NCI-H345 treated with DMSO at 0.1 percent for 48 hours (cell line): Measurements from ENCODE around the gene COMMD1.
"Not testable (repeated sequence)": the region's sequence is repeated elsewhere in the genome, so short reads cannot be mapped to it uniquely, and the experiment has no call there.

Source experiments
- DNase-seq: peaks from one replicate; lab custom pipeline; 2025; ENCODE audit not compliant: unreplicated experiment; lab: John Stamatoyannopoulos, UW

COMMD1 gene

DNA sequence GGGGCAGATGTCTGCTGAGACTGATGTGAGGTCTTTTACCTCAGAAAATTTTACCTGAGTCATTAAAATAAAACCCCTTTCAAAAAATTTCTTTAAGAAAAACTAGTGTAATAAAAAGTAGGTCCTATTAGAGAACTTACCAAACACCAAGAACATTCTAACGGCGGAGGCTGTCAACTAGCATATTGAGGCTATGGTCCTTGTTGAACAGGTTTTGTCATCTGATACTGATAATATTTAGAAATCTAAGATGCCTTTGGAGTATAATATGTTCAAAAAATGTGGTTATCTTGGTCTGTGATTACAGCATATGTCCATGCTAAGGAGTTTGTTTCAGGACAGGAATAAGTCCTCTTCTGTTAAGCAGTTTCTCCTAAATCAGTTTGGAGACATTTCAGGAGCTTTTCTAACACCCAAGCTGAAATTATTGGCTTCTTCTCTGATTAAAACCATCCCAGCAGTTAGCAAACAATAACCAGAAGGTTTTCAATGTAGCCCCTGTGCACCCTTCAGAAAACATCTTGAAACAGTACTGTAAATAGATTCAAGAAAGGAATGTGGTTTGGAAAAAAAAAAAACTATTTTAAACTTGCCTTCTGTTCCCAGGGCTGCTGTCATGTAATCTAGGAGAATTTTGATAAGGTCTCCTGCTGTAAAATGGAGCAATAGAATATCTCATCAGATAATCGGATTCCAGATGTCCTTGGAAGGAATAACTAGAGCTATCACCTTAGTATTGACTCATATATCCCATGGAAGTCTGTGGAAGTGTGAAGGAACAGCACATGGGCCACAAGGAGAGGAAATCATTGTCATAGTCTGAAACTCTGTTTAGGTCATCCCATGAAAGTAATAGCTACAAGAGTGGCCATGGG, 231.7 kb downstream of the COMMD1 start:
- no peak for DNase-seq

DNA sequence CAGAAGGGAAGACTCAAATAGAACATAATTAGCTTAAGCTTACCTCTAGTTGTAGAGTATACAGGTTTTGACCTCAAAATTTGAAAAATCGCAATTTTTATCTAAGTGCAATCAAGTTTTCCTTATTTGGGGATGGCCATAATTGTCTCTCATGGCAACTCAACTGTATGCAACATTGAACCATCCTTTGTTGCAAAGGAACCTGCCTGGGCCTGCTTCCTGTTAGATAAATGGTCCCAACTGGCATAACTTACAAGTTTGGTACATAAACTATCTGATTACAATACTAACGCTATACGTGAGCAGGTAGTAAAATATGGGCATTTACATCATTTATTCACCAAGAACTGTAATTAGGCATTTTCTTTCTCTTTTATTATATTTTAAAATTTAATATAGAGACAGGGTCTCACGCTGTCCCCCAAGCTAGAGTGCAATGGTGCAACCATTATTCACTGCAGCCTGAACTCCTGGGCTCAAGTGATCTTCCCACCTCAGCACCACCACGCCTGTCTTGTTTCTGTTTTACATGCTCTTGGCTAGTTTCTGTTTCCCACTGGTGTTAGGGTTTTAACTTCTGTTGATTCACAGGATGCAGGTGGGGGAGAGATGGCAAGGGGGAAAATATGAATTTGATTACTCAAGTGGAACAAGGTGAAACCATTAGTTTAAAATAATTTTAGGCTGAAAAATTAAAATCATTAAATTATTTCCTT, 235.1 kb downstream of the COMMD1 start:
- DNase-seq, result no peak

DNA sequence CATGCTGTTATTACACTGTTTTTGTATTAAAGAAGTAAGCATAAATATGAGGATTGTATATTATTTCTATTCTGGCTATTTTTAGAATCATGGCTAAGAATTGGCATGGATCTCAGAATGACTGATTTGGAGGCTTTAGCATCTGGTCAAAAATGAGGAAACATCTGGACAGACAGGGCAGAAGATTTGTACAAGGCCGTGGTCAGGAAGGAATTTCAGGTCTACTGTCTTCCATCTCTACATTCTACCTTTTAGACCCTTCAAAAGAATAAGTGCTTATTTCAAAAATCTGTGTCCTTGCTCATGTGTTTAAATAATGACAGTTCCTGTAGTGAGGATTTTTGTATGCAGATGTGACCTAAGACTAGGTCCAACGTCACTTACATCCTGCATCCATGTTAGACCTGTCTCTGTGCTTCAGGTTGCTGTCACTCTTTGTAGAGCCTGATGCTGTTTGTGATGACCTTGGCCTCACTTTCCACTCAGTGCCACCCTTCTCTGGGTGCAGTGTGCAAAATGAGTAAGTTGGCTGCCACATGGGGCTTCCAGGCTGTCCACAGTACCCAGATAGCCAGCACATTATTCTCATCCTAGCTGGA, 235.8 kb downstream of the COMMD1 start:
- DNase-seq, result no peak

DNA sequence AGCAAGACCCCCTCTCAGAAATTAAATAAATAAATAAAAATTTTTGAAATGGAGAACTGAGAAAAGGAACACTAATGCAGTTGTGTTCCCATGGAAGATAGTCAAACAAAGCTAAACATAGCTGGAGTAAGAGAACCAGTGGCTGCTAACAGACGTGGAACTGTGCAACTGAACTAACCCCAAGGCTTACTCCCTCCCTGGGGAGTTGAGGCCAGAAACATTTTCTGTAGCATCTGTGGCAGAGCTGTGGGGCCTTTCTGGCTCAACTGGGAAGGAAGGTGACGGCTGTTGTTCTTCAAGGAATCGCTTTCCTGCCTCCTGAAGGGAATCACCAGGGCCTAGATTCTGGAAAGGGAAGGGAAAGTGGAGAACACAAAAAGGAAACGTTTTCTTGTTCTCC, 236.6 kb downstream of the COMMD1 start:
- no peak for DNase-seq

DNA sequence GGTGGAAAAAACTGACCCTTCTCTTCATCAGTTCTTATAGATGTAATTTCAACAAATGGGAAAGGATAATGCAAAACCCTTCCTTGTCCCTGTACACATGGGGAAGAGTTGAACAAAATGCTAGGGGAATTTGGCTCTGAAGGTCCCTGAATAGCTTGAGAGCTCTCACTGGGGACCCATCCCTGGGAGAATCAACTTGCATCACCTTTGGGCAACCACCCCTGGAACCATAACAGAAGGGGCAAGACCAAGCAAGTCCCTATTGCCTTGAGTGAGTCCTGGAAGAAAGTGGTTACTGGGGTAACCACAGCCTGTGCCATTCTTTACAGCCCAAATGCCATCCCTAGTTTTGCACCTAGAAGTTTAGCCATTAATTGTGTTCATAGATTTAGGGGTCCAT, 238.2 kb downstream of the COMMD1 start:
- no peak for DNase-seq

DNA sequence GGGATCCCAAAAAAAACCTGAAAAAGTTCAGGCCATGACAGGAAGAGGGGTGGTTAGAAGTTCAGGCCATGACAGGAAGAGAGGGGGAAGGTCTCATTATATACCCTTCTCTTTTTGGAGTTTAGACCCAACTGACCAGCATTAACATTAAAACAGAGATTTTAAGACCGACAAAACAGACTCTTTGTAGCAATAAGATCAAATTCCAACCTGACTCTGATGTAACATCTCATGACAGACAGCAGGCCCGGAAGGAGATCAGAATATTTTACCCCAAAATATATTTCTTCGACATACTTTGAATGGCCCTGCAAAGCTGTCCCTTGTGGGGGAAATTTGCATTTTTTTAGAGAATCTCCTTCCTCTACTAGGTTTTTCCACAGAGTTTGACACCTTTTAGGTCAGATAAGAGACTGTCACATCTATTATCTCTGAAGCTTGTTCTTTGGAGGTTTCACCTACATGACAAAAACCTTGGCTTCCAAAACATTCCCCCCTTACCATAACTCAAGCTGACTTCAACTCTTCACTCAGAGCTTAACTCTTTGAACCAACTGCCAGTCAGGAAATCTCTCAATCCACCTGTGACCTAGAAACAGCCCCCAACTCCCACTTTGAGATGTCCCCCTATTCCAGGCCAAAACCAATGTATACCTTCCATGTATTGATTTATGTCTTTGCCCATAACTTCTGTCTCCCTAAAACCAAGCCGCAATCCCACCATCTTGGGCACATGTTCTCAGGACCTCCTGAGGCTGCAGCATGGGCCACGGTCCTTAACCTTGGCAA, 239.4 kb downstream of the COMMD1 start:
- no peak for DNase-seq

DNA sequence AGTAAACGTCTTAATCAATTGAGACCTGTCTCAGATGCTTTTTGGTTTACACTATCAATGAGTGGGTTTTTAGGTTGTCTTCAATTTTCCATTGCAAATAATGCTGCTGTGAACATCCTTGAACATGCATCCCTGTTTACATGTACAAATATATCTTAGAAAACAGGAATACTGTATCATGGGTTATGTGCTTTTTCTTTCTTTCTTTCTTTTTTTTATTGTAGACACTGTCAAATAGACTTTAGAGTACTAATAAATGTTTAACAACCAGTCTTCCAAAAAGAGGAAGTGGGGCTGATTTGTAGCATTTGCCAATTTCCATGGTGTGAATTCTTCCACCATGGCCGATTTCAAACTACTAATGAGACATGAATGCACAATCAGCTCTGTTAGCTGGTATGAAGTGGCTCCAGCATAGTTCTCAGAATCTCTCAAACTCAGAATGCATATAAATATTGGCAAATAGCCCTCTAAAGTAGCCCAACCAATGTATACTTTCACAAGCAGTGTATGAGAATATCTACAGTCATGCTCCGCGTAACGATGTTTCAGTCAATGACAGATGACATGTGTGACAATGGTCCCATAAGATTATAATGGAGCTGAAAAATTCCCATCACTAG, 240.1 kb downstream of the COMMD1 start:
- DNase-seq, result no peak

DNA sequence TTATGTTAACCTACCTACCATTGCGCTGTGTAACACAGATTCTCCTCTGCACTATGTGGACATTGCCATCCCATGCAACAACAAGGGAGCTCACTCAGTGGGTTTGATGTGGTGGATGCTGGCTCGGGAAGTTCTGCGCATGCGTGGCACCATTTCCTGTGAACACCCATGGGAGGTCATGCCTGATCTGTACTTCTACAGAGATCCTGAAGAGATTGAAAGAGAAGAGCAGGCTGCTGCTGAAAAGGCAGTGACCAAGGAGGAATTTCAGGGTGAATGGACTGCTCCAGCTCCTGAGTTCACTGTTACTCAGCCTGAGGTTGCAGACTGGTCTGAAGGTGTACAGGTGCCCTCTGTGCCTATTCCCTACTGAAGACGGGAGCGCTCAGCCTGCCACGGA, 241.3 kb downstream of the COMMD1 start:
- DNase-seq, result not testable (repeated sequence)

DNA sequence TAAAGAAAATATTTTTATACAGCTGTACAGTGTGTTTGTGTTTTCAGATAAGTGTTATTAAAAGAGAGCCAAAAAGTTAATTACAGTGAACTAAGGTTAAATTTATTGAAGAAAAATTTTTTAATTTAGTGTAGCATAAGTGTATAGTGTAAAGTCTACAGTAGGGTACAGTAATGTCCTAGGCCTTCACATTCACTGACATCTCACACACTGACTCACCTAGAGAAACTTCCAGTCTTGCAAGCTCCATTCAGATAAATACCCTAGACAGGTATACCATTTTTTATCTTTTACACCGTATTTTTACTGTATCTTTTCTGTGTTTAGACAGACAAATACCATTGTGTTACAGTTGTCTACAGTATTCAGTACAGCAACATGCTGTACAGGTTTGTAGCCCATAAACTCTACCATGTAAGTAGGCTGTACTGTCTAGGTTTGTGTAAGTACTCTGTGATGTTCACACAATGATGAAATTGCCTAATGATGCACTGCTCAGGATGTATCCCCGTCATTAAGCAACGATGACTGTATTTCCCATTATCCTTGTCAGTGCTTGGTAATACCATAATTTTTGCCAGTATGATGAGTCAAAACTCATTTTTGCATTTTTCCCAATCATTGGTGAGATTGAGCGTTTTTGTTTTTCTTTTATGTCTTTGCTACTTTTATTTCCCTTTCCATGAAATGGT, 242.3 kb downstream of the COMMD1 start:
- DNase-seq, result no peak

DNA sequence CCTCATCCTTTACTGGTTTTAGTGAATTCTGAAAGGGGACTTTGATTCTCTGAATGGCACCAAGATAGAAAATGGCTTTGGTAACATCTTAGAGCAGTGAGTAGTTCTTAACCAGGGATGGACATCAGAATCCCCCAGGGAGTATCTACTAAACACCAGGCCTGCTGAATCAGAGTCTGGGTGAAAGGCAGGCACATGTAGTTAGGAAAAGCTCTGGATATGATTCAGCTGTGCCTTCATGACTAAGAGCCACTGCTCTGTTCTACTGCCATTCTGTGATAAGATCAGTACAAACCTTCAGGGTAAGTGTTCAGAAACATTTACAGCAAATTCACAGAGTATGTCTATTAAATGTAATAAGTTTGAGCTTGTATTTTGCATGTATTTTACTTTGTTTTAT, 244.2 kb downstream of the COMMD1 start:
- no peak for DNase-seq

DNA sequence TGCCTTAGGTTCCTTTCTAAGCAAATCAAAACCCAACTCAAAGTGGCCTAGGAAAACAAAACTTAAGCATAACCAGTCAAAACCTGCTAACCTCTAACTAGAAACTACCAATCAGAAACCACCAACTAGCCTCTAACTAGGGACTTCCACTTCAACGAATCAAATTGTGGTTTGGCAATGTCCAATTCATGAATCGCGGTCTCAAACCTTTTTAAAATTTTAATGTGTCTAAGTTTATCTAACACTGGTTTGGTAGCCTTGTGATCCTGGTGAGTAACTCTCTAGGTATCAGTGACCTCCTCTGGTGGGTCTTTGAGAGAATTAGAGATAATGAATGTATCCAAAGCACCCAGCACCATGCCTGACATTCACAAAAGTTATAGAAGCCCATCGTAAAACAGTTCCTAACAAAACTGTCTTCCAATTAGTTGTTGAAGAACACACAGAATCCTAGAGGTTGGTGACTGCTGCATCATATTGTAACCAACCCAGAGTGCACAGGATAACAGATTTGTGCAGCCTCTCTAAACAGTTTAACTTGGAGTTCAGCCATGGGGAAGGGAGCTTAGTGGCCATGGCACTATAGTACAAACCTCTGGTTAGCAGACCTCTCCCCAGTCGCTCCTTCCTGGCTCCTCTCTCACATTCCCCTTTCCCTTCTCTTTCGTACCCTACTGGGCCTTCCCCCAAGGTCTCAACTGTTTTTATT, 245.3 kb downstream of the COMMD1 start:
- DNase-seq, result no peak

DNA sequence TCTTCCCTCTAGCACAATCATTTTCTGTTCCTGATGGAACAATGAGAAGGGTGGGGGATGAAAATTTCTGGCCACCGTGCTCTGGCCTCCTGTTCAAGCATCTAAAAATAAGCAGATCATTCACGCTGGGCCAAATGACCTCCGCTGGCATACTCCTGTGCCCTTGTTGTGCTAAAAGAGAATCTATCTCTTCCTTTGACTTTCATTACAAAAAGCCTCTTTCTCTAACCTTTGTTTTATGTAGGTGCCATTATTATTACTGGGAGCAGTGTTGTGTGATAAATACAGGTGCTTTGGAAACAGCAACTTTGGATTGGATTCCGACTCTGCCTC, 245.8 kb downstream of the COMMD1 start:
- no peak for DNase-seq

DNA sequence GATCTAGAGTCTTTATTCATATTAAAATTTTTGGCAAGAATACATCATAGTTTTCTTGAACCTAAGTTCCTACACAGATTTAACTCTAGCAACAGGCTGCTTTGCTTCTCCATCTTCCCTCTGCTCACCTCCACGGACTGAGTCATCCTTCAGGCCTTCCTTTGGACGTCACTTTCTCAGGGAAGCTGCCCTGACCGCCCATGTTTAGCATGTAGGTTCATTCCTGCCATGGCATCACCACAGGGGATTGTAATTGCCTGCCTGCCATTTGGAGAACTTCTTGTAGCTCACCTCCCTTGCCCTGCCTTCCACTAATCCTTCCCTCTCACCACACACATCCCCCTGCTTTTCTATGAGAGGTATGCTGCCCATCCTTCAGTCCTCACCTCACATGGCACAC, 246.5 kb downstream of the COMMD1 start:
- no peak for DNase-seq

DNA sequence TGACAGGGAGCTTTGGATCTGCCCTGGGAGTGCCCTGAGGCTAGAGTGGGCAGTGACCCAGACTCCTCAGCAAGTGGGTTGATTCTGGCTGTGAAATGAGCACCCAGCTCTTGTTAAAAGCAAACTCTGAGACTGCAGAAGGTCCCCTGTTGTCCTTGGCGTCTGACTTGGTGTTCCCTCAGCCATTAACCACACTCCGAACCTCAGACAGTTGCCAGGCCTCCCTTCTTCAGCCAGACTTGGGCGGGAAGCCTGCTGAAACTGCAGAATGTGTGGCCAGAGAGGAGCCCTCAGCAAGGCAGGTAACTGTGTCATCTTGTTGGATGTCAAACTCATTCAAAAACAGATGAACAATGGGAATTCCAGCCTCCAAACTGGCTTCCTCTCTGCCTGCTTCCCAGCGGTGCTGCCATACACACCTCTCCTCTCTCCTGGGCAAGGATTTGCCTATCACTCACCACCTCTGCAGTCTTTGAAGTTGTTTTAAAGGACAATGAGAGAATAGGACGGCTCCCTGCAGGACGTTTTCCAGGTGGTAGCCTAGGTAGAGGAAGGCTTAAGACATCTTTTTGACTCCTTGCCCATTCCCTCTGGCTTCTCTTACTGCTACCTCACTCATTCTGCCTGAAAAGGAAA, 251.5 kb downstream of the COMMD1 start:
- DNase-seq, result no peak

DNA sequence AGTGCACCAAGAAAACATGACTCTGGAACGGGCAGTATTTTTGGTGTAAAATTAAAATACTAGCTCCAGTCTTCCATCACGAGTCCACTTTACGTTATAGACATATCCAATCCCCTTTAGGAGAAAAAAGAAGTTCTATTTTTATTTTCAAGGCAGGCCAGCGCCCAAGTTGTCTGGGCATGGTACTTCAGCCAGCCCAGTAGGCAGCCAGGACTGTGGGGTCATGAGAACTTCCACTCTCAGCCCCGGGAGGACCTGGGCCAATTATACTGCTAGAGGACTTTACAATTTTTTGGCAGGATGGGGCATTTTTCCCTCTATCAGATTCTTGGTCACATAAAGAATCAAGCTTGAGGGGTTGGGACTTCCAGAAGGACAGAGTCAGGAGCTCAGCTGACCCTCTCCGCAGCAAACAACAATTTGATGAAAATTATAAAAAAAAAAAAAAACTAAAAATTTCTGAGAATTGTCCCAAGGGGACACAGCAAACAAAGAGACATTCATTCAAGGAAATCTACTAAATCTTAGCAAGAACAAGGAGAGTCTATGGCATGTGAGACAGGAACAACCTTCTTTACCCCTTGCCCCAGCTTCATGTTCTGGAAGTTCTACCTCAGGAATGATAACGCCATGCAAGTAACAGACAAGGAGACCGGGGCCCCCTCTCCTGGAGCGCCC, 253.1 kb downstream of the COMMD1 start:
- DNase-seq, result no peak

DNA sequence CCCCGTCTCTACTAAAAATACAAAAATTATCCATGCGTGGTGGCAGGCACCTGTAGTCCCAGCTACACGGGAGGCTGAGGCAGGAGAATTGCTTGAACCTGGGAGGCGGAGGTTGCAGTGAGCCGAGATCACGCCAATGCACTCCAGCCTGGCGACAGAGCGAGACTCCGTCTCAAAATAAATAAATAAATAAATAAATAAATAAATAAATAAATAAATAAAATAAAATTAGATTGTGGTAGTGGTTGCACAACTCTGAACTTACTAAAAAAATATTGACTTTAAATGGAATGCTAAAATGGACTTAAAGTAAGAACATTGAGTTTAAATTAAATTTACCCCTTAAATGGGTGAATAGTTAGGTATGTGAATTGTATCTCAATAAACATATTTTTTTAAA, 255.2 kb downstream of the COMMD1 start:
- DNase-seq, result not testable (repeated sequence)

DNA sequence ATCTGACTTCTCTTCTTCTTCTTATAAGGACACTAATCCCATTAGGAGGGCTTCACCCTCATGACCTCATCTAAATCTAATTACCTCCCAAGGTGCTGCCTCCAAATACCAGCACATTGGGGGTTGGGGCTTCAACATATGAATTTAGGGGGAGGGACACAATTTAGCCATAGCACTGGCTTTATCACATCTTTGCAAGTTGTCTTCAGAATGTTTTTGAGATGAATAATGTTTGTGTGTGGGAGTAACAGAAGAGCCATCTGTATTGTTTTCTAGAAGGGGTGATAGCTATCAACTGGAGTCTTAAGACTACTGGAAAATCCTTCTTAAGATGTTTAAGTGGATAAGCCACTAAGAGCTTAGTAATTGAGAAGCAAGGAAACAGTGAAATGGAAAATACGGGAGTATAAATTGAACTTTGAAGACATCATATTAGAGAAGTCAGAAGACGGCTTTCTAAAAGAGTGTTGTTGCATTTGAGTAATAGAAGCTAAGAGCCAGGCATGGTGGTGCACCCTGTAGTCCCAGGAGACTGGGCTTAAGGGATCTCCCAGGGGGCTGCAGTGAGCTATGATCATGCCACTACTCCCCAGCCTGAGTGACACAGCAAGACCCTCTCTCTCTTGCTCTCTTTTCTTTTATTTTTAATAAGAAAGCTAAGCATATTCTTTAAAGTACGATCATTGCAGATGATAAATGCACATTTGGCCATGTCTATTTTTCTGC, 257.8 kb downstream of the COMMD1 start:
- no peak for DNase-seq

DNA sequence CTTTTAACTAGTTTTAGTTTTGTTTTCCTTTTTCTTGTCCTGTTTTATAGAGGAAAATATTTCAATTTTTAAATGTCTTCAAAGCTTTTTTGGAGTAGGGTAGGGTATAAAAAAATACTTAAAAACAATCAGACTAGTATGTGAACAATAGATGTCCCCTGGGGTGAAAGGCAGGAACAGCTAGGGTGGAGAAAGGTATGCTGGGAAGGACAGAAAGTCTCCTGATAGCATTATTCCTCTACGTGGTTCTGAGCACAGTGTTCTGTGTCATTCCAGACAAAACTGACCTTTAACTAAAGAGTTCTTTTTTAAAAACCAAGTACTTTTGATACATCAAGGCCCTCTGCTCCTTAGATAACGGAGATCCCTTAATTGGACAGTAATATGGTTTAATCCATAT, 258.4 kb downstream of the COMMD1 start:
- no peak for DNase-seq
